Heart left ventricle (tissue), 13 donors: ENCODE results near the gene FCRLA.

ENCODE experiments used
- CTCF ChIP-seq, 12 donors: fragments of 200-600 bp; sonication (generic) in 4 of 12; IDR thresholded peaks; one replicate each; pipeline versions ENCODE4 v1.5.0 to v1.8.0; 2018 to 2022; ENCODE audit warnings: antibody characterized with exemption in 12 of 12, mild to moderate bottlenecking in 5 of 12
- POLR2A ChIP-seq, 2 donors: fragments of 450-650 bp; IDR thresholded peaks; one replicate each; pipeline ENCODE4 v1.6.1; 2017; ENCODE audit warnings: antibody characterized with exemption in 2 of 2, mild to moderate bottlenecking in 2 of 2, moderate library complexity in 2 of 2
- donor health status: ischemic (EF 13 %, LVEDD 7.1; RV severe dilation, severe dysfunction).
- donor health status: DM: no; HTN: yes; CAD: no.
- donor health status: DM: no; HTN: no; CAD: no.
- donor health status: ischemic (EF 25% LVEDD 6.9; RV normal size, moderate dysfunction).
- donor health status: ischemic (EF 25% LVEDD 5.7; RV mildly dilated, moderate dysfunction).
- donor health status: ischemic (EF 35%, LVEDD 5.7; RV mildly dilated, moderate dysfunction).
- donor health status: nonischemic (EF 11% LVEDD 7.7; RV severe dilation, severe dysfunction).
- donor health status: DM: yes; HTN: yes; CAD: no.
- donor health status: PGD.
- donor health status: ischemic (EF 29% LVEDD 5.4; RV normal size, mild dysfunction).
- donor health status: nonischemic (EF 23%, LVEDD 6.1; RV moderate dilation, normal function).

GRCh38 chr1:161731241-161731640, 24.2 kb downstream of the FCRLA start:
- TF ChIP-seq CTCF (IDR thresholded peaks at IDR 0.05): no peak
- TF ChIP-seq POLR2A (IDR thresholded peaks at IDR 0.05): no peak
